Activated T-cell treated with anti-CD3 and anti-CD28 coated beads for 4 hours (primary cell): ENCODE results near the gene BRPF1.
"Not testable (repeated sequence)": the region's sequence is repeated elsewhere in the genome, so short reads cannot be mapped to it uniquely, and the experiment has no call there.

ENCODE experiments used
- DNase-seq: peaks from one replicate; pipeline ENCODE4 v3.0.0-alpha.2; 2020

BRPF1 gene

DNA sequence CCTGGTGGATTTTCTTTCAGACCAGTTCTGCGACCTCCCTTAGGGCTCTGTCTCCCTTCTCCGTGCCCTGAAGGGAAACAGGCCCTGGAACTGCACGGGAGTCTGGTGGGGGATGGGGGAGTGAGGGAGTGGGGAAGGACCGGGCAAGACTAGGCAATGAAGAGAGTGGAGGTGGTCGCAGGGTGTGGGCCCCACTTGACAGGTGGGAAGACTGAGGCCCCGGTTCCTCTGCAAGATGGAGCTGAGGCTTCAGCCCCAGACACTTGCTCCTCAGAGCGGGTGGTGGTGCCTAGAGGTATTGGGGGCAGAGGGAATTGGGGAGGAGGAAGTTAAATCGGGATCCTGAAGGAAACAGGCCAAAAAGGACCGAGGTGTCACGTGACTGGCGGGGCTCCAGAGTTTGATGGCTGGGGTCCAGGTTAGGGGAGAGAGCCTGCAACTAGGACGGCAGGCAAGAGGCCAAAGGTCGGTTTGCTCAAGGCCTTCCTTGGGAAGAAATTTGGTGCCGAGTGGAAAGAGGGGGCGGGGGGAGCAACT is 38.8 kb downstream of the BRPF1 start:
- no peak for DNase-seq

DNA sequence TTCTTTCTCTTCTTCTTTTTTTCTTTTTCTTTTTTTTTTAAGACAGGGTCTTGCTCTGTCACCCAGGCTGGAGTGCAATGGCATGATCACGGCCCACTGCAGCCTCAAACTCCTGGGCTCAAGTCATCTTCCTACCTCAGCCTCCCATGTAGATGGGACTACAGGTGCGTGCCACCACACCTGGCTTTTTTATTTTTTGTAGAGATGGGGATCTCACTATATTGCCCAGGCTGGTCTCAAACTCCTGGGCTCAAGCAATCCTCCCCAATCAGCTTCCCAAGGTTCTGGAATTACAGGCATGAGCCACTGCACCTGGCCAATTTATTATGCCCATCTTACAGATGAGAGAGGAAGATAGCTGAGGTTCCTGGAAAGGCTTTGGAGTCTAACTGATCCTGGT is 39.5 kb downstream of the BRPF1 start:
- DNase-seq: not testable (repeated sequence)

DNA sequence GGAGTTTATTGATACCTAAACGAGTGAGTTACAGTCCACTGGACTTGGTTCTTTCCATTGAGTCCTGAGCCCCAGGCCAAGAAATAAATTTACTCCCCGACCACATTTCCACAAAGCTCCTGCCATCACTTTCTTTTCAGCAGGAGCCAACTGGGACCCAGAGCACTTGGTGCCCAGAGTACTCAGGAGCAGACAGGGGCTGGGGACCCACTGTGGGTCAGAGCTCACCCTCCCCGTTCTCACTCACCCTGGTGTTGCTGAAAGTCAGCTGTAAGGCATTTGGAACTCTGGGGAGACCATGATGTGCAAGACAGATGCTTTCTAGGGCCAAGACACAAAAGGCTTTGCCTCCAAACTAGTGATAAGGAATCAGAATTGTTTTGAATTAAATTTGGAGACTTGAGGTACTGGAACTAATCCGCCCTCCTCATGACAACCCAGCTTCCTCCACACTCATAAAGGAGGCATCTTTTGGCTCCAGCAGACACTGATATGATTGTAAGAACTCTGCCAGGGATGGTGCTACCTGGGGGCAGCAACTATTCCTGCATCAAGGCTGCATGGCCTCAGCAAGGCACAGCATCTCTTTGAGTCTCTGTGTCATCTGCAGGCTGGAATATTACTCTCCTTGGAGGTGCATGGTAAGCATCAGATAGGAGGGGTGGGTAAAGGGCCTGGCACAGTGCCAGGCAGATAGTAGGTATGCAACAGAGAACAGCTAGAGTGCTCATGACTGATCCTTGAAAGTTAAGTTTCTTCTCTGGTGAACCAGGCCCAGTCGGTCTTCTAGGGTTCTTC is 45.6 kb downstream of the BRPF1 start:
- no peak for DNase-seq

DNA sequence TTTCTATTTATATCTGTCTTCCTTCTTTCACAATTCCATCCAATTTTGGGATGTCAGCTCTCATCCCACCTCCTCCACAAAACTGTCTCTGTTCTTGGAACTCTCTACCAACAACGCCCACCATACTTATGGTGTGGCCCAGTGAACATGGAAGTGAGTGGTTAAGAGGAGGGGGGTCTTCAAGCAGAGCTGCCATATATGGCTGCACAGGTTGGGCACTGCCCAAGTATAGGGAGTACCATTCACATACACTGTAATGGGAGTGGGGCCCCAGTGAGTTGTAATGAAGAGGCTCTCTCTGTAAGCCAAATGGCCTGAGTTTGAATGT is 46.1 kb downstream of the BRPF1 start:
- DNase-seq: no peak

DNA sequence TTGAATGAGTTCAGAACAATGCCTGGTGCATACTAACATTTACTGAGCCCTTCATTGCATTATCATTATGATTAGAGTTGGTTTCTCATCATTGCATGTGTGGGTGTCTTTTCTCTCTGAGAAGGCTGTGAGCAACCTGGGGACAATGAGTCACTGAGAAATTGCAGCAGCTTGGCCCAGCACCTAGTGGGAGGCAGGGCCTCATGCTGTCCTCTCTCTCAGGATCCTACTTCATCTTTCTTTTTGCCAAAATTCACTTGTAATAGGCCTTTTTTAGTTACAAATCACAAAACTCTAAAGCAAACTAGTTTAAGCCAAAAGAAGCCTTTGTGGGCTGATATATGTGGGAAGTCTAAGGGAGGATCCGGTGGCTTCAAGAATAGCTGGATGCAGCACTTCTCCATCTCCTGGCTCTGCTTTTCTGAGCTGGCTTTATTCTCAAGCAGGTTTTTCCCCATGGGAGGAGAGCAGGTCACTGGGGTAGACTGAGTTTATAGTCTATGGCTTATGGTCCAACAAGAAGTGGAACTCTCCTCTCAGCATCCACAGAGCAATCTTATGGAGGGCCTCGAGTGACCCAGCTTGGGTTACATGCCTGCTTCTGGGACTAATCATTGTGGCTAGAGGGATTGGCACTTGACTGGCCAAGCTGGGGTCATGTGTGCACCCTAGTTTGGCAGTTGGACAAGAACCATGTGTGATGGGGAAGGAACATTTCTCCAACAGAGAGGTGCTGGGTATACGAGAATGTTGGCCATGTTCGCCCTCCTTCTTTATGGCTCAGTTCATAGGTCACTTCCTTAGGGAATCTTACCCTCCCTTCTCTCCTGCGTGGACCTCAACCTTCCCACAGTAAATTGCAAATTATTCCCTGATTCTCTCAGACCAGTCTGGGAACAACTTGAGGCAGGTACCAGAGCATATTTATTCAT is 46.9 kb downstream of the BRPF1 start:
- DNase-seq: peak; percentile 32

DNA sequence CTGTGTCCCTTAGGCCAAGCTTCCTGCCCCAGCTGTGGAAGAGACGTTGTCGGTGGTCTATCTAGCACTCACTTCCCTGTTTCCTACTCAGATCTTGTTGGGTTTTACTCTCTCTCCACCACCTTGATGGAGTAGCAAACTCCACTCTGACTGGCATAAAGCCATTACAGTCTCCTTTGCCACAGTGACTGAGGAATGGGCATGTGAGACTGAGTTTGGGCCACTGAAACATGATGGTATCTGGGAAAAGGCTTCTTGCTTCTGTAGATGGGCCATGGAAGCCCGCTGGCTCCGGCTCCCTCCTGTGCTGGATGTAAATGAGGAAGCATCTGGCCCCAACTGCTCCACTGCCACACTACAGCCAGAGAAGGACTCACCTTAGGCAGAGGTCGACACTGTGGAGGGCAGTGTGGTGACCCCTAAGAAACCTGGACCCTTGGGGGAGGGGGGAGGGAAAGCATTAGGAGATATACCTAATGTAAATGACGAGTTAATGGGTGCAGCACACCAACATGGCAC is 47.6 kb downstream of the BRPF1 start:
- DNase-seq: no peak

DNA sequence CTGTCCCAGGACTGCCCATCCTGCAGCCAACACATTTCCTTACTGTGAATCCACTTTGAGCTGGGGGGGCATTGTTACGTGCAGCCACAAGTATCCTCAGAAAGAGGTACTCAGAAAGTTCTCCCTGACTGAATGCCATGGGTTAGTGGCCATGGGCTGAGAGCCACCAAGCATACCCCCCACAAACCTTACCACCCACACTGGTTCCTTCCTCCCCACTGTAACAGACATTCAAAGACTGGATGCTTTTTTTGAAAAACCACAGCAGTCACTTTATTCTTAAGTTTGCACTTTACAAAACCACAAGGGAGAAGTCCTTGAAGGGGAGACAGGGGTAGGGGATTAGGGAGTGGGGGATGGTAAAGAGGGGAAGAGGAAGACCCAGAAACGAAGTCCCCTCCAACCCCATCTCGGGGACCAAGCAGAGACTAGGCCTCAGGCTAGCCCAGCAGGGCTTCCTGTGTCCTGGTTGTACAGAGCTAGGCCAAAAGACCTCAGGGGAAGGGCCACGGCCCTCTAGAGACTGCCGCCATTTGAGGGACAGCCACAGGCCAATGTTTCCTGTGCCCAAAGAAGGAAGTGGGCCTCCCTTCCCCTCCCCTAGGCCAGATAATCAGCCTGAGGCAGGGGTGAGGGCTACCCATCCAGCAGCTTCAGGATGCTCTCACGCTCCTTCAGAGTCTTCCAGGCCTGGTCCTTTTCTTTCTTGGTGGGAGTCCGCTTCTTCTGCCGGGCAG is 48.4 kb downstream of the BRPF1 start:
- no peak for DNase-seq

DNA sequence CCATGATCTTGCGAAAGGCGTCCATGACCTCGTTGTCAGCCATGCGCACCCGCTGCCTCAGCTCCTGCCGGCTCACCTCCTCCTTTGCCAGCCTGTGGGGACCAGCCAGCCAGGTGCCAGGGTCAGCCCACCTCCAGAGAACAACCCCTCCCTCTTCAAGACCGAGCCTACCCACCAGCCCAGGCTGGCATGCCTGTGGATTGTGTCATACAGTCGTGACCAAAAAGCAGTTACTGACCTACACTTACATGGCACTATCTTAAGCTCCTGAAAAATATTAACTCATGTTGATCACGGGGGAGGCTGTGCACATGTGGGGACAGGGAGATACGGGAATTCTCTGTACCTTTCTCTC is 48.9 kb downstream of the BRPF1 start:
- no peak for DNase-seq

DNA sequence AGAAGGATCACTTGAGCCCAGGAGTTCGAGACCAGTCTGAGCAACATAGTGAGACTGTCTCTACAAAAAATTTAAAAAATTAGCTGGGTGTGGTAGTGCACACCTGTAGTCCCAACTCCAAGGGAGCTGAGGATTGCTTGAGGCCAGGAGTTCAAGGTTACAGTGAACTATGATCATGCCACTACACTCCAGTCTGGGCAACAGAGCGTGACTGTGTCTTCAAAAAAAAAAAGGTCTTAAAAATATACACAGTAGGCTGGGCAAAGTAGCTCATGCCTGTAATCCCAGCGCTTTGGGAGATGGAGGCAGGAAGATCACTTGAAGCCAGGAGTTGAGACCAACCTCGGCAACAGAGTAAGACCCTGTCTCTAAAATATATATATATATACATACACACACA is 49.4 kb downstream of the BRPF1 start:
- no peak for DNase-seq

DNA sequence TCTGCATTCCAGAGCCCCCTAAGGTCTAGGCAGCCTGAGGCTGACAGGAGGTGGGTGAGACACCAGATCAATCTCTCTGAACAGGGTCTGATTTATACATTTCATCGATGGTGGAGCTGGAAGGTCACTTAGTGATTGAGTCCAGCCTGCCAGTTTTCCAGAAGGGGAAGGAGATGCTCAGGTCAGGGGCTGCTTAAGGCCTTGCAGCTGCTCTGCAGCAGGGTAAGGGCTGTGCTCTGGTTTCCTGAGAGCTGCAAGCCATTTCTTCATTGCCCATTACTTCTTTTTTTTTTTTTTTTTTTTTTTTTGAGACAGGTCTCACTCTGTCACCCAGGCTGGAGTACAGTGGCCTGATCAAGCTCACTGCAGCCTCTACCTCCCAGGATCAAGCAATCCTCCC is 50.0 kb downstream of the BRPF1 start:
- no peak for DNase-seq

DNA sequence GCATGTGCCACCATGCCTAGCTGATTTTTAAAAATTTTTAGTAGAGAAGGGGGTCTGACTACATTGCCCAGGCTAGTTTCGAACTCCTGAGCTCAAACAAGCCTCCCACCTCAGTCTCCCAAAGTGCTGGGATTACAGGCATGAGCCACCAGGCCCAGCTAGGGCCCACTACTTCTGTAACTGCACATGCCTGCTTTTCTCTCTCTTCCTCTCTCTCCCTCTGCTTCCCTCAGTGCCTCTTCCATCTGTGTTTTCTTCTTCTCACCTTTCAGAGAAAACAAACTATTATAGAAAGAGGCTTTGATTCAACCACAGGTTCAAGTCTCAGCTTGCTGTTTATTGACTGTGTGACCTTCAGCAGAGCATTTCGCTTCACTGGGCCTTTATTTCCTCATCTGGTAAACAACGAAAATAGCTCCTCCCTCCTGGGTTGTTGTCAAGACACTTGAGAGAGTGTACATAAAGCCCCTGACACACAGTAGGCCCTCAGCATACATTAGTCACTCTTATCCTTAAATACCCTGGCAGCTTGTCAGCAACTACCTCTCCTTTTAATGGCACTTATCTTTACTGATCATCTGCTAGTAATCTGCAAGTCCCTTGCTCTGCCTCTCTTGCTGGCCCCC is 50.6 kb downstream of the BRPF1 start:
- no peak for DNase-seq

DNA sequence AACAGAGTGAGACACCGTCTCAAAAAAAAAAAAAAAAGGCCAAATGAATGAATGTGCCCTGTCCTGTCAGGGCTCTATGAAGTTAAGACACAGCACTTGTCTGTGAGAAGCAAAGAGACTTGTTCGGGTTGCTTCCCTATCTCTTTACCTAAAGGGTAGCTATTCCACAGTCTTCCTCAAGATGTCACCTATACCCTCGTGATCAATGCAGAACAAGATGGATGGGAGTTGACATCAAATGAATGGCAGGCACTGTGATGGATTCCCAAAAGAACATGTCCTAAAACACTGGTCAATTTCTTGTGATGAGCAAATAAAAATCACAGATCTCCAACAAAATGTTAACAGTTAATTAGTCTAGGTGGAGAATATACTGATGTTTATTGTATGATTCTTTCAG is 51.2 kb downstream of the BRPF1 start:
- no peak for DNase-seq

DNA sequence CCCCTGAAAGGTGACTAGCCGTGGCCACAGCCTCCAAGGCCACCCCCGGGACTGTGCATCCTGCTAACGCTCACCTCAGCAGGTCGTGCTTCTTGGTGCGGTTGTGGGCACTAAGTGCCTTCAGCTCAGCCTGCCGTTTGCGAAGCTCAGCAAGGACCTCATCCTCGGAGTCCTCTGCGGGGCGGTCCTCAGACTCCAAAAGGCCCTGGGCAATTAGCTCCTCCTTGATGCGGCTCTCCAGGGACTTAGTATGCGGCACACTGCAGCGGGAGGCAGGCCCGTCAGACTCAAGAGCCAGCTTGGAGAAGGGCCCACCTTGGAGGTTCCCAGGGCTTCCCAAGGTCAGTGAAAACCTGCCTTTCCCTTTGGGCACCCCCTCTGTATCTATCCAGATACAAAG is 52.4 kb downstream of the BRPF1 start:
- DNase-seq: no peak

DNA sequence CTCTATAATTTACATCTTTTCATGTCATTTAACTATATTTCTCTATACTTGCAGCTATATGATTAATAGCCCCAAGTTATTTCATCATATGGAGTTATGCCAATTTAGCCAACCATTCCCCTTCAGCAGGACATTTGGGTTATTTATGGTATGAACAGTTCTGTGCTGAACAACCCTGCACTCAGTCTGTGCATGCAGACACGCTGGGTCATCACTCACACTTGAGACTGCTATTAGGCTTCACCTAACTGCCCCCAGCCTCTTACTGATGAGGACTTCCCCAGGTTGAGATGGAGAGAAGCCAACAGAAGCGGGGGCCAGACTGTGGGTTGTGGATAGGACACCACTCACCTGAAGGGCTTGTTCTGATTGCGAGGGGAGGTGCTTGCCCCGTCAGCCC is 53.4 kb downstream of the BRPF1 start:
- DNase-seq: no peak

DNA sequence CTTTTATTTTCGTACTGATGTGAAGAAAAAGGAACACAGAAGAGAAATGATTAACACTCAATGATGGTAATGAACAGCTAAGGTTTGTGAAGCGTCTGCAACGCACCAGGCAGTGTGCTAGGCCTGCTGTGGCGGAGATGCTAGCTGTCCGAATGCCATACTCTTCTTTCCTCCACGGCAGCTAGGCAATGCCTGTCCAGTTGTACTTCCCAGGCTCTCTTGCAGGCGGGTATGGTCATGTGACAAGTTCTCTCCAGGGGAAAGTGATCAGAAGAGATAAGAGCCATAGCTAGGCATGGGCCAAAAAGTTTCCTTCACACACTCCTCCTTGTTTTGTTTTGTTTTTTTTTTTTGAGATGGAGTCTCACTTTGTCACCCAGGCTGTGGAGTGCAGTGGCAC is 54.1 kb downstream of the BRPF1 start:
- DNase-seq: no peak

DNA sequence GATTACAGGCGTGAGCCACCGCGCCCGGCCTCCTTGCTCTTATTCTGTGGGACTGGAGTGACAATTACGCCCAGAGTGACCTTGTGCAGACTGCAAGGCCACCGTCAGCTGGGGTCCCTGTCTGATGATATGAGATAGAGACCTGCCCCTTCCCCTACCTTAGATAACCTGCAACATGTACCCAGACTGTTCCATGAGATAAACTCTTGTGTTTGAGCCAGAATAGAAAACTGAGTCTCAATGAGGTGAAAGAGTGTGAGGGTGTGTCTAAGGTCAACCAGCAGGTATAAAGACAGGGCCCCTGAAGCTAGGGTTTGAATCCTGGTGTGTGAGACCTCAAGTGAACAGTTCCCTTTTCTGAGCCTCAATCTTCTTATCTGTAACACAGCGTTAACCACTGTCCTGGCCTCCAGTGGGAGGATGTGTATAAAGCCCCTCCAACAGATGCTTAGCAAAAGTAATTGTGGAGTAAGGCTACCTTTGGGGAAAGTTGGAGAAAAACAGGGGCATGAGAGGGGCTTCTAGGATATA is 54.7 kb downstream of the BRPF1 start:
- no peak for DNase-seq

DNA sequence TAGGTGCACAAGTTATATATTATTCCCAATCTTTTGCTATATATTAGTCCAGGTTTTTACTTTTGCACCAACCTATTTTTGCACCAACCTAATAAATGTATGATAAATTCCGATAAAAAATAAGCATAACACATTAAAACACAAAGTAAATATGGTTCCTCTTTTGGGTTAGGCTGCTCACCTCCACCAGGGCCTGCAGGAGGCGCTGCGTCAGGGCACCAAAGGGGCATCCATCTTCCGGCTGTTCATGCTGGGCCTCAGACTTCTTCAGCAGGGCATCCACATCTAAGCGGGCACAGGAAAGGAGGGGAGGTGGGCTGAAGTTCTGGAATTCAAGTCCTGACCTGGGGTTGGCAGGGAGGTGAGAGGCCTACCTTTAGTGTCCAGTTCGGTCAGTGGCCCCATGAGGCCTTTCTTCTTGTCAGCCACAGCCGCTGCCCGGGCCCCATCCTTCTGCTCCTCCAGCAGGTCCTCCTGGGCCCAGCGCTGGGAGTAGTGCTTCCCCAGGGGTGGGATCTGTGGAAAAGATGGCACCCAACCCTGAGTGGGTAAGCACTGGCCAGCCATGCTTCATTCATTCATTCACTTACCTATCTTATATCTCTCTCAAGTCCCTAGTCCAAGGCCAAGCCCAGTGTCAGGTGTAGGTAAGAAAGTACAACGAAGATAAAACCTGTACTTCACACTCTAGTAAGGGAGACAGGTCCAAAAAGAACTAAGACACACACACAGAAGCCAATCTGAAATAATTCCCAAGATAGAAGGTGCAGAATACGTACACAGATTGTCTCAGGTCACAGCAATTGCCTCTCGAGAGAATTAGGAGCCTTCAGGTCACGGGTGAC is 55.5 kb downstream of the BRPF1 start:
- no peak for DNase-seq

DNA sequence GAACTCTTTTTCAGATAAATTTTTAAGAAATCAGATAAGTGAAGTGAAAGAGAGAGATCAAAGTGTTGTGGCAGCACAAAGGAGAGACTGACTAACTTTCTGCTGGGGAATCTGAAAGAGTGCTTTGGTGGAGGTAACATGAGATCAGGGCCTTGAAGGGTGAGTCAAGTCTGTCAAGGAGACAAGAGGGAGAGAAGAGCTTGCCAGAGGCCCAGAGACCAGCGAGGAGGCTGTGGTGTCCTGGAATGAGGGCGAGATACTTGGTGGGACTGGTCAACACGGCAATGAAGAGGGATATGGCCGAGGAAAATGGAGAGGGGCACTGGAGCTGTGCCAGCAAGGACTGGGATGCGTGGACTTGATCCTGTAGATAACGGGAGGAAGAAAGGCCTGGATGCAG is 56.2 kb downstream of the BRPF1 start:
- DNase-seq: no peak

DNA sequence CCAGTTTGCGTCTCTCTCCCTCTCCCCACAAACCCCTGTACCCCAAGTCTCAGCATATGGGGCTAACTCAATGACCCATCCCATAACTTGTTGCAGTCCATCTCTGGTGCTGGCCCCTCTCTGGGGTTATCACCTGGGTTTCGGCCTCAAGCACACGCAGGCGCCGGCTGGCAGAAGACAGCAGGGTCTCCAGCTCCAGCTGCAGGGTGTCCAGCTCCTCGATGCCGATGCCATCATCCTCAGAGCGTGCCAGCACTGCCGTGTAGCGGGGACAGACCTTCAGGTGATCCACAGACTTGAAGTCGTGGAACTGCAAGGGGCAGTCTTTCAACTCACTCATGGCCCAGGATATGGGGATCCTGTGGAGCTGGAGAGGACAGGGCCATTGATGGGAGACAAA is 59.6 kb downstream of the BRPF1 start:
- DNase-seq: no peak

DNA sequence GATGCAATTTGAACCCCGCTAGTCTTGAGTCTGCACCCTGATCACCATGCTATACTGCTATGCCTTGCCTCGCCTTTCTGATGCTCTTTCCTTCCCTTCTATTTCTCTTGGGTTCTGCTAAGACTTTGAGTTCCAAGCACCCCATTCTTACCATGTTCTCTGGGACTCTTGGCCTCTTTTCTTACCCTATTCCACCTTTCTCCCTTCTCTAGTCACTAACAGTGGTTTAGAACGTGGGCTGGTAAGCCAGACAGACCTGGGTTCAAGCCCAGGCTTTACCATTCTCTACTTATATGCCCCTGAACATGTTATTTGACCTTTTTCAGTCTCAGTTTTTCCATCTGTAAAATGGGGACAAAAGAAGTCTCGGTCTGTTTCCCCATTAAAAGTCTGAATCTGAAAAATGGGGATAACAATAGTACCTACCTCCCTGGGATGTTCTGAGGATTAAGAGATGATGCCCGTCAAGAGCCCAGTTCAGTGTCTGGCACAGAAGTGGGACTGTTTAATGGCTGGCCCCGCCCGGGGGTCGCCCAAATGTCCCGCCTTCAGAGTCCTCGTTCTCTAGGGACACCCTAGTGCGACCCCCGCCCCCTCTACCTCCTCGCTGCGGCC is 60.4 kb downstream of the BRPF1 start:
- no peak for DNase-seq
